Right lobe of liver (tissue), 6 donors: ENCODE data around the gene OGT. TPM values are rescaled to one million over a fixed set of nuclear protein-coding genes. Genes with fewer than 3 reads are reported as not detected.

ENCODE experiments used
- ATAC-seq, 4 donors: fragments of 200-7000 bp; cut with Tn5 transposase; one replicate each; pipeline ENCODE4 v1.9.1; 2020; ENCODE audit warnings: mild to moderate bottlenecking in 4 of 4, moderate library complexity in 4 of 4
- DNase-seq, 3 donors: peaks; one replicate each; pipeline ENCODE4 v3.0.0-alpha.2; 2020
- H3K27ac ChIP-seq, 3 donors: fragments of 200-600 bp; one replicate each; pipeline ENCODE4 v1.8.0; 2022
- H3K27me3 ChIP-seq, 2 donors: fragments of 200-600 bp; one replicate each; pipeline ENCODE4 v1.8.0; 2022
- H3K36me3 ChIP-seq, 4 donors: fragments of 200-600 bp; sonication (generic) in 1 of 4; one replicate each; pipeline versions ENCODE4 v1.5.1 to v1.8.0; 2017 to 2022; ENCODE audit warnings: control low read depth in 1 of 4
- H3K4me1 ChIP-seq, 4 donors: fragments of 200-600 bp; sonication (generic) in 1 of 4; one replicate each; pipeline versions ENCODE4 v1.5.1 to v1.8.0; 2017 to 2022; ENCODE audit warnings: control low read depth in 1 of 4
- H3K4me3 ChIP-seq, 3 donors: fragments of 200-600 bp; one replicate each; pipeline ENCODE4 v1.8.0; 2022
- H3K9me3 ChIP-seq, 4 donors: fragments of 200-600 bp; sonication (generic) in 1 of 4; one replicate each; pipeline versions ENCODE4 v1.5.1 to v1.8.0; 2017 to 2022; ENCODE audit warnings: control low read depth in 1 of 4
- CTCF ChIP-seq, 4 donors: fragments of 200-600 bp in 3 of 4; fragments of 450-650 bp in 1 of 4; IDR thresholded peaks; one replicate each; pipeline versions ENCODE4 v1.5.1 to v1.8.0; 2016 to 2022; ENCODE audit warnings: antibody characterized with exemption in 4 of 4, mild to moderate bottlenecking in 2 of 4
- POLR2A ChIP-seq: fragments of 450-650 bp; IDR thresholded peaks from one replicate; pipeline ENCODE4 v1.6.1; 2017; ENCODE audit warnings: antibody characterized with exemption, mild to moderate bottlenecking
- WGBS: methylation state at CpG from one replicate; pipeline ENCODE4 v1.1.6; 2018; ENCODE audit warnings: low coverage, low lambda C conversion rate; ENCODE audit not compliant: insufficient coverage; ENCODE audit errors: missing lambda C conversion rate; 5-methylcytosine and 5-hydroxymethylcytosine counted together
- intact Hi-C, 2 donors: fragments of 100-400 bp; cut with DNase I; formaldehyde crosslinking; loops; one replicate each; pipeline versions ENCODE4 v1.11.2 to v1.14.1; 2022
- total RNA-seq, 6 experiments: library from RNA; depleted of rRNA in 2 of 6; stranded (reverse); fragments of >200 nt in 2 of 6; fragmentation: NEBNext Ultra II Directional in 3 of 6; extraction: Animal tissue kit (Norgen Biotek cat#: 25700) in 3 of 6; gene quantifications; one replicate each; pipeline versions ENCODE4 v1.1.0 to v1.2.4, GENCODE V29; 2016 to 2023
- donor health status: DM: no; HTN: yes; CAD: no.
- donor health status: DM: no; HTN: no; CAD: no.
- donor health status: DM: no; HTN: no; CAD: no.
- donor health status: DM: no; HTN: yes; CAD: no.
- donor health status: DM: no; HTN: yes; CAD: no.

The OGT gene
- total RNA-seq, 6 experiments from 2014 or later, result 35.5 to 67.0 (median 44.5) TPM

- no peak for DNase-seq
- Histone ChIP-seq H3K4me1 (no peaks in the 10 kb centered on the region), H3K27ac (no peak overlapping the region), H3K27me3 (no peaks in the 10 kb centered on the region), H3K9me3 (no peaks in the 10 kb centered on the region), H3K4me3 (no peak overlapping the region), H3K36me3 (peaks cover 0 to 18% (median 9%) of the 10 kb centered on the region in 4 donors)
- no peak for ATAC-seq
- TF ChIP-seq POLR2A (no peak), CTCF (IDR thresholded peaks at IDR 0.05) (no peak)
- WGBS, result 64% methylated on average over 6 of the region's 8 CpGs
- intact Hi-C loops, result no loop called here
Measured at GRCh38 chrX:71612256-71612655, 79.4 kb downstream of the OGT start.

- no peak for ATAC-seq
- 58% methylated on average over 4 of the region's 4 CpGs for WGBS
- Histone ChIP-seq H3K27ac (no peak overlapping the region), H3K4me1 (no peaks in the 10 kb centered on the region), H3K4me3 (no peak overlapping the region), H3K27me3 (no peaks in the 10 kb centered on the region), H3K36me3 (peaks cover 0 to 11% (median 0%) of the 10 kb centered on the region in 4 donors), H3K9me3 (no peaks in the 10 kb centered on the region)
- TF ChIP-seq POLR2A (no peak), CTCF (IDR thresholded peaks at IDR 0.05) (no peak)
- DNase-seq, result no peak
- intact Hi-C loops, result no loop called here
Measured at GRCh38 chrX:71615056-71615455, 82.2 kb downstream of the OGT start.

GRCh38 chrX:71615954-71616353, 83.0 kb downstream of the OGT start:
- WGBS, result 61% methylated on average over 5 of the region's 10 CpGs
- DNase-seq (no peak), ATAC-seq (no peak)
- Histone ChIP-seq H3K4me3 (no peak overlapping the region), H3K27ac (no peak overlapping the region), H3K36me3 (peaks cover 0 to 5% (median 0%) of the 10 kb centered on the region in 4 donors), H3K27me3 (no peaks in the 10 kb centered on the region), H3K4me1 (no peaks in the 10 kb centered on the region), H3K9me3 (no peaks in the 10 kb centered on the region)
- intact Hi-C loops, result no loop called here
- no peak for TF ChIP-seq CTCF (IDR thresholded peaks at IDR 0.05)
- no peak for TF ChIP-seq POLR2A

GRCh38 chrX:71616672-71617529, 84.0 kb downstream of the OGT start:
- Histone ChIP-seq H3K27me3 (no peaks in the 10 kb centered on the region), H3K27ac (no peak overlapping the region), H3K9me3 (no peaks in the 10 kb centered on the region), H3K4me1 (no peaks in the 10 kb centered on the region), H3K36me3 (no peaks in the 10 kb centered on the region), H3K4me3 (no peak overlapping the region)
- TF ChIP-seq POLR2A (no peak), CTCF (IDR thresholded peaks at IDR 0.05) (no peak)
- 72% methylated on average over 9 of the region's 43 CpGs for WGBS
- ATAC-seq (peak; percentile 88 to 97 (median 92)), DNase-seq (peak; percentile 57 to 73 (median 71))
- intact Hi-C loops, result no loop called here
